Left kidney (tissue), 2 donors: ENCODE measurements around the gene UNC93A. TPM values are rescaled to one million over a fixed set of nuclear protein-coding genes. Genes with fewer than 3 reads are reported as not detected.
"Not testable (repeated sequence)": the region's sequence is repeated elsewhere in the genome, so short reads cannot be mapped to it uniquely, and the experiment has no call there.

ENCODE experiments used
- DNase-seq: peaks from one replicate; pipeline ENCODE4 v3.0.0-alpha.2; 2013
- polyA plus RNA-seq: library from polyadenylated mRNA; unstranded; fragments of 120-200 nt; gene quantifications from one replicate; pipeline ENCODE4 v1.2.1, GENCODE V29; 2013; ENCODE audit not compliant: insufficient read length

The UNC93A gene
- polyA plus RNA-seq, 1 donor, result 8.3 TPM

- not testable (repeated sequence) for DNase-seq
Observed at GRCh38 chr6:167309355-167310192, 18.5 kb downstream of the UNC93A start.

- no peak for DNase-seq
Observed at GRCh38 chr6:167311286-167311685, 20.2 kb downstream of the UNC93A start.

- not testable (repeated sequence) for DNase-seq
Observed at GRCh38 chr6:167311691-167312090, 20.6 kb downstream of the UNC93A start.

GRCh38 chr6:167314180-167314821 lies 23.2 kb downstream of the UNC93A start:
- DNase-seq, result no peak

- no peak for DNase-seq
Observed at GRCh38 chr6:167317172-167317571, 26.1 kb downstream of the UNC93A start.

- not testable (repeated sequence) for DNase-seq
Observed at GRCh38 chr6:167318354-167318753, 27.2 kb downstream of the UNC93A start.

GRCh38 chr6:167318856-167319255 lies 27.7 kb downstream of the UNC93A start:
- not testable (repeated sequence) for DNase-seq

GRCh38 chr6:167319856-167320753 lies 29.0 kb downstream of the UNC93A start:
- not testable (repeated sequence) for DNase-seq

GRCh38 chr6:167320754-167321056 lies 29.6 kb downstream of the UNC93A start:
- not testable (repeated sequence) for DNase-seq

- DNase-seq, result not testable (repeated sequence)
Observed at GRCh38 chr6:167321185-167321584, 30.1 kb downstream of the UNC93A start.

GRCh38 chr6:167323111-167323510 lies 32.0 kb downstream of the UNC93A start:
- no peak for DNase-seq

GRCh38 chr6:167324111-167324510 lies 33.0 kb downstream of the UNC93A start:
- no peak for DNase-seq

GRCh38 chr6:167325766-167326165 lies 34.7 kb downstream of the UNC93A start:
- no peak for DNase-seq

GRCh38 chr6:167327391-167327790 lies 36.3 kb downstream of the UNC93A start:
- no peak for DNase-seq

- DNase-seq, result no peak
Observed at GRCh38 chr6:167328086-167328485, 37.0 kb downstream of the UNC93A start.

- no peak for DNase-seq
Observed at GRCh38 chr6:167329014-167329413, 37.9 kb downstream of the UNC93A start.

- no peak for DNase-seq
Observed at GRCh38 chr6:167330750-167331149, 39.6 kb downstream of the UNC93A start.

GRCh38 chr6:167331565-167331964 lies 40.5 kb downstream of the UNC93A start:
- no peak for DNase-seq

GRCh38 chr6:167336844-167337630 lies 45.9 kb downstream of the UNC93A start:
- no peak for DNase-seq

- no peak for DNase-seq
Observed at GRCh38 chr6:167337675-167338449, 46.7 kb downstream of the UNC93A start.

GRCh38 chr6:167338541-167339117 lies 47.5 kb downstream of the UNC93A start:
- DNase-seq, result no peak
